Right lobe of liver (tissue), 6 donors: ENCODE data around the gene PGM2L1. TPM values are rescaled to one million over a fixed set of nuclear protein-coding genes. Genes with fewer than 3 reads are reported as not detected.
"Not testable (repeated sequence)": the region's sequence is repeated elsewhere in the genome, so short reads cannot be mapped to it uniquely, and the experiment has no call there.

ENCODE experiments used
- ATAC-seq, 4 donors: fragments of 200-7000 bp; cut with Tn5 transposase; one replicate each; pipeline ENCODE4 v1.9.1; 2020; ENCODE audit warnings: mild to moderate bottlenecking in 4 of 4, moderate library complexity in 4 of 4
- DNase-seq, 3 donors: peaks; one replicate each; pipeline ENCODE4 v3.0.0-alpha.2; 2020
- H3K27ac ChIP-seq, 3 donors: fragments of 200-600 bp; one replicate each; pipeline ENCODE4 v1.8.0; 2022
- H3K27me3 ChIP-seq, 2 donors: fragments of 200-600 bp; one replicate each; pipeline ENCODE4 v1.8.0; 2022
- H3K36me3 ChIP-seq, 4 donors: fragments of 200-600 bp; sonication (generic) in 1 of 4; one replicate each; pipeline versions ENCODE4 v1.5.1 to v1.8.0; 2017 to 2022; ENCODE audit warnings: control low read depth in 1 of 4
- H3K4me1 ChIP-seq, 4 donors: fragments of 200-600 bp; sonication (generic) in 1 of 4; one replicate each; pipeline versions ENCODE4 v1.5.1 to v1.8.0; 2017 to 2022; ENCODE audit warnings: control low read depth in 1 of 4
- H3K4me3 ChIP-seq, 3 donors: fragments of 200-600 bp; one replicate each; pipeline ENCODE4 v1.8.0; 2022
- H3K9me3 ChIP-seq, 4 donors: fragments of 200-600 bp; sonication (generic) in 1 of 4; one replicate each; pipeline versions ENCODE4 v1.5.1 to v1.8.0; 2017 to 2022; ENCODE audit warnings: control low read depth in 1 of 4
- POLR2A ChIP-seq: fragments of 450-650 bp; IDR thresholded peaks from one replicate; pipeline ENCODE4 v1.6.1; 2017; ENCODE audit warnings: antibody characterized with exemption, mild to moderate bottlenecking
- WGBS: methylation state at CpG from one replicate; pipeline ENCODE4 v1.1.6; 2018; ENCODE audit warnings: low coverage, low lambda C conversion rate; ENCODE audit not compliant: insufficient coverage; ENCODE audit errors: missing lambda C conversion rate; 5-methylcytosine and 5-hydroxymethylcytosine counted together
- intact Hi-C, 2 donors: fragments of 100-400 bp; cut with DNase I; formaldehyde crosslinking; loops; one replicate each; pipeline versions ENCODE4 v1.11.2 to v1.14.1; 2022
- total RNA-seq, 6 experiments: library from RNA; depleted of rRNA in 2 of 6; stranded (reverse); fragments of >200 nt in 2 of 6; fragmentation: NEBNext Ultra II Directional in 3 of 6; extraction: Animal tissue kit (Norgen Biotek cat#: 25700) in 3 of 6; gene quantifications; one replicate each; pipeline versions ENCODE4 v1.1.0 to v1.2.4, GENCODE V29; 2016 to 2023
- TF ChIP-seq, protein P1 (sequence below), 4 donors: fragments of 200-600 bp in 3 of 4; fragments of 450-650 bp in 1 of 4; IDR thresholded peaks; one replicate each; pipeline versions ENCODE4 v1.5.1 to v1.8.0; 2016 to 2022; ENCODE audit warnings: antibody characterized with exemption in 4 of 4, mild to moderate bottlenecking in 2 of 4
- donor health status: DM: no; HTN: yes; CAD: no.
- donor health status: DM: no; HTN: no; CAD: no.
- donor health status: DM: no; HTN: no; CAD: no.
- donor health status: DM: no; HTN: yes; CAD: no.
- donor health status: DM: no; HTN: yes; CAD: no.

PGM2L1 gene
- total RNA-seq, 6 experiments from 2014 or later, result 0.92 to 2.0 (median 1.2) TPM

DNA sequence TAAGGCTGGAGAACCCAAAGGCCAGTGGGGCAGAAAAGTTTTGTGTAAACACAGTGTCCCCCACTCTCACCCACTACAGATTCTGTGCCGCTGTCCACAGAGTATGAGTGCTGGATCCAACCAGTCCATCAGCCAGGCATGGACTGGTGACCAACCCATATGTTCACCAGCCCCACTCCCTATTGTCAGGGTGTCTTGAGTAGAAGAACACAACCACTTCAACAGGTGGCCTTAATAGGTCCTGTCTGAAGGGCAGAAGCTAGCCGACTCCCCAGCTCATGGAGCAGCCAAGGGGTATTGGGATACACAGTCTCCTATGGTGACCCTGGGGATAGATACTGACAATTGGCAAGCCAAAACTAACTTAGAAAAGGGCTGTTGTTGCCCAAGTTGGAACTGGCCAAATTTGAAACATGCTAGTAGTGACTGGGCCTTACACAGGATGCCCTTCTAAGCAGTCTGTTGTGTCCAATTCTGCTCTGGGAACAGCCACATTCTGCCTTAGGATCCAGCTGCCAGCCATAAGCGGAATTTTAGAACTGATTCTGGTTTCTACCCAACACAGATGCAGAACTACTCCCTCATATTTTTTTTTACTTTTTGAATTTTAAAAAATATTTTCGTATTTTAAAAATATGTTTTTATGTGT, 19.8 kb upstream of the PGM2L1 start:
- no peaks in the 10 kb centered on the region for H3K36me3 ChIP-seq
- 81% methylated on average over 3 of the region's 4 CpGs for WGBS

DNA sequence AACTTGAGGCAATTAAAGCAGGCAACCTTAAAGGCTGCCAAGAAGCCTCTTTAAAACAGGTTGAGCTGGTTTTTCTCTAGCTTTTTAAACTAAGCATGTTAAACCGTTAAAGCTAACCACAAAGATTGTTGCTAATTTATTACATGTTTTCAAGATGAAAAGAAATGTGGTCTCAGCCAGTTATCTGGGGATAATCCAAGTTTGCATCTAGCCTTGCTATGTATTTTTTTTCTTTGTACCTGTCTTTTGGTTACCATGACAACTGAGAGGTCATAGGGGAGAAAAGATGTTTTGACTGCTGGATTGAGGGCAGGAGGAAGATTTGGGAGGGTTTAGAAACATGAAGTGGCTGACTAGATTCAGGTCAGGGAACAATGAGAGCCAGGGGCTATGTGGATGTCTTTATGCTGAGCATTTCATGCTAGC, 19.2 kb upstream of the PGM2L1 start:
- no peaks in the 10 kb centered on the region for H3K9me3 ChIP-seq

More for the DNA sequence above, 19.8 kb upstream of the PGM2L1 start:
- Histone ChIP-seq H3K4me3 (no peak overlapping the region), H3K9me3 (no peaks in the 10 kb centered on the region), H3K27ac (no peak overlapping the region), H3K4me1 (no peaks in the 10 kb centered on the region), H3K27me3 (no peaks in the 10 kb centered on the region)
- ATAC-seq, result no peak
- TF ChIP-seq POLR2A, result no peak
- TF ChIP-seq, protein P1, sequence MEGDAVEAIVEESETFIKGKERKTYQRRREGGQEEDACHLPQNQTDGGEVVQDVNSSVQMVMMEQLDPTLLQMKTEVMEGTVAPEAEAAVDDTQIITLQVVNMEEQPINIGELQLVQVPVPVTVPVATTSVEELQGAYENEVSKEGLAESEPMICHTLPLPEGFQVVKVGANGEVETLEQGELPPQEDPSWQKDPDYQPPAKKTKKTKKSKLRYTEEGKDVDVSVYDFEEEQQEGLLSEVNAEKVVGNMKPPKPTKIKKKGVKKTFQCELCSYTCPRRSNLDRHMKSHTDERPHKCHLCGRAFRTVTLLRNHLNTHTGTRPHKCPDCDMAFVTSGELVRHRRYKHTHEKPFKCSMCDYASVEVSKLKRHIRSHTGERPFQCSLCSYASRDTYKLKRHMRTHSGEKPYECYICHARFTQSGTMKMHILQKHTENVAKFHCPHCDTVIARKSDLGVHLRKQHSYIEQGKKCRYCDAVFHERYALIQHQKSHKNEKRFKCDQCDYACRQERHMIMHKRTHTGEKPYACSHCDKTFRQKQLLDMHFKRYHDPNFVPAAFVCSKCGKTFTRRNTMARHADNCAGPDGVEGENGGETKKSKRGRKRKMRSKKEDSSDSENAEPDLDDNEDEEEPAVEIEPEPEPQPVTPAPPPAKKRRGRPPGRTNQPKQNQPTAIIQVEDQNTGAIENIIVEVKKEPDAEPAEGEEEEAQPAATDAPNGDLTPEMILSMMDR (IDR thresholded peaks at IDR 0.05), result no peak
- intact Hi-C loops, result no loop called here
- no peak for DNase-seq

DNA sequence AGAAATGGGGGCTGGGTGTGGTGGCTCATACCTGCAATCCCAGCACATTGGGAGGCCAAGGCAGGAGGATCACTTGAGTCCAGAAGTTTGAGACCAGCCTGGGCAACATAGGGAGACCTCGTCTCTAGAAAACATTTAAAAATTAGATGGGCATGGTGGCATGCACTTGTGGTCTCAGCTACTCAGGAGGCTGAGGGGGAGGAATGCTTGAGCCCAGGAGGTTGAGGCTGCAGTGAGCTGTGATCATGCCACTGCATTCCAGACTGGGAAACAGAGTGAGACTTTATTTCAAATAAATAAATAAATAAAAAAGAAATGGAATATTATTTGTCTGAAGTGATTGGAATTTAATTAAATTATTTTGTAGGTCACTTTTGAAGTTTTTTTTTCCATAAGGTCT, 18.7 kb upstream of the PGM2L1 start:
- H3K27me3 ChIP-seq, intact Hi-C loops, ATAC-seq, H3K9me3 ChIP-seq, H3K4me1 ChIP-seq, H3K4me3 ChIP-seq, H3K36me3 ChIP-seq, H3K27ac ChIP-seq, DNase-seq: not testable (repeated sequence)
- 80% methylated on average over 1 of the region's 1 CpG for WGBS

More for the DNA sequence above, 19.2 kb upstream of the PGM2L1 start:
- Histone ChIP-seq H3K4me3 (no peak overlapping the region), H3K27me3 (no peaks in the 10 kb centered on the region), H3K36me3 (no peaks in the 10 kb centered on the region), H3K4me1 (no peaks in the 10 kb centered on the region), H3K27ac (no peak overlapping the region)
- DNase-seq (no peak), ATAC-seq (no peak)
- intact Hi-C loops, result no loop called here
- WGBS, result 58% methylated on average over 1 of the region's 1 CpG
- TF ChIP-seq POLR2A, result no peak
- TF ChIP-seq, protein P1 (IDR thresholded peaks at IDR 0.05), result no peak

DNA sequence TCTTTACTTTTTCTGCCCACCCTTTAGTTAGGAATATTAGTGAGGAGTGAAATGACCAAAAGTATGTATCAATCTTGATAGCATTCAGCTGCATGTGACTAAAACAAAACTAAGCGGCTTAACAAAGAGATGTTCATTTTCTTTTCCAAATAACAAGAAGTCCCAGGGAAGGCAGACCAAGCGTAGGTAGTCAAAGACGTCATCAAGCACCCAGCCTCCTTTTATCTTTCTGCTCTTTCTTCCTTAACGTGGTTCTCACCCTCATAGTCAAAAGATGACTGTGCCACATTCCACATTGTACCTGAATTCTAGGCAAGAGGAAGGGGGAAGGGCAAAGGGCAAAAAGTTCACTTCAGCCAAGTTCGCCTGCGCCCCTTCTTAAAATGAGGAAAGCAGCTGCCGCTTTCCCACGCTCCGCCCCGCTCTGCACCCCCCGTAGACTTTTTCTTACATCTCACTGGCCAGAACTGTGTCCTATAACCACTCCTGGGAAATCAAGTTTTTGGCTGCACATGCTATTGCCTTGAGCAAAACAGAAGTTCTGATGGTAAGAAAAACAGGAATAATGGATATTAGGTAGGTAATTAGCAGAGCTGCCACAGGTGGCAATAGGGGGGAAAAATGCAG, 14.6 kb upstream of the PGM2L1 start:
- Histone ChIP-seq H3K27me3 (no peaks in the 10 kb centered on the region), H3K9me3 (no peaks in the 10 kb centered on the region), H3K4me1 (no peaks in the 10 kb centered on the region), H3K4me3 (no peak overlapping the region), H3K36me3 (no peaks in the 10 kb centered on the region), H3K27ac (no peak overlapping the region)
- intact Hi-C loops, result no loop called here
- WGBS, result 66% methylated on average over 11 of the region's 11 CpGs
- TF ChIP-seq, protein P1 (IDR thresholded peaks at IDR 0.05), result no peak
- no peak for TF ChIP-seq POLR2A
- no peak for DNase-seq
- ATAC-seq, result no peak

DNA sequence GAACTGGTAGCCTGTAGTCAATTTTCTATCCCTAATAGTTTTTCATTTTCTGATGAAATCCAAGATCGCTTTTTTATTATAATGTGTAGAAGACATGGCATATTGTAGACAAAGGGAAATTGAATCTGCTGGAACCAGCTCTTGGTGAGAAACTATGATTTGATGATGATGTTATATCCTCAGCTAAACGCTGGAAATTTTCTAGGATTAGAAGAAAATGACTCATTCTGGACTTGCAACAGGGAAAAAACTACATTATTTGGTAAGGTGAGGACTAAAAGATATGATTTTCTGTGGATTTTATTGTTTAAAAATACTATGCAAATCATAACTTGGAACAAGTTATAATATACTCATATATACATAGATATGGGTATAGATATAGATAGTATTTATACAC, 14.1 kb upstream of the PGM2L1 start:
- Histone ChIP-seq H3K36me3 (no peaks in the 10 kb centered on the region), H3K9me3 (no peaks in the 10 kb centered on the region), H3K4me1 (no peaks in the 10 kb centered on the region), H3K27ac (no peak overlapping the region), H3K4me3 (no peak overlapping the region), H3K27me3 (no peaks in the 10 kb centered on the region)
- TF ChIP-seq POLR2A, result no peak
- TF ChIP-seq, protein P1 (IDR thresholded peaks at IDR 0.05), result no peak
- 67% methylated on average over 2 of the region's 2 CpGs for WGBS
- ATAC-seq (no peak), DNase-seq (no peak)
- intact Hi-C loops, result no loop called here
